ENCODE results near the gene TSEN34. TPM values are rescaled to one million over a fixed set of nuclear protein-coding genes. Genes with fewer than 3 reads are reported as not detected.

The TSEN34 gene
- total RNA-seq, 1 donor from 2014 or later, result 52.3 TPM

DNA sequence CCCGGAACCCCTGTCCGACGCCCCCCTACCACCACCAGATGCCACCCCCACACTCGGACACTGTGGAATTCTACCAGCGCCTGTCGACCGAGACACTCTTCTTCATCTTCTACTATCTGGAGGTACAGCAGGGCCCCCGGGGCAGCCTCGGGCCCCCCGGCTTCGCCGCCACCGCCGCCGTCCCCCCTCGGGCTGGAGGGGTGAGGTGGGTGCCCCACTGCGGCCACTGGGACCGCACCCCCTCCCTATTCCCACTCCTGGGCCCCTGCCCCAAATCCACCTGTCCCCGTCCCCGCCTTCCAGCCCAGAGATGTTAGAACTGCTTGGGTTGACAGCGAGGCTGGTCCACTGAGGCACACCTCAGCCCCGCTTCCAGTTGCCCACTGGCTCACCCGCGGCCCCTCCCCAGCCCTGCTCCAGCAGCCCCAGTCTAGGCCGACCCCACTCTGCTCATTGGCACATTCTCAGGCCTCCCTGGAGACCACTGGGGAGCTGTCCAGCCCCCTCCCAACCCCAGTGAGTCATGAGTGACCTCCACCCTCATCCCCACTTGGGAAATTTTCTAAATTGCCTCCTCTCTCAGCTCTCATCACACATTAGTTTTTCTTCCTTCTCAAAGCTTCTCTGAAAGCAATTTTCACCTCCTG lies 38.1 kb upstream of the TSEN34 start:
- Histone ChIP-seq H3K36me3 (peaks cover 0 to 85% of the 10 kb centered on the region in 2 donors), H3K4me3 (no peak overlapping the region), H3K9me3 (no peaks in the 10 kb centered on the region), H3K27me3 (no peaks in the 10 kb centered on the region), H3K4me1 (peaks cover 2% of the 10 kb centered on the region), H3K27ac (no peak overlapping the region)
- DNase-seq (ENCODE audit: extremely low spot score in 2 of 2), result no peak
- intact Hi-C loops (cut with DNase I), result no loop called here
- no peak for TF ChIP-seq POLR2A (IDR thresholded peaks at IDR 0.05)
- no peak for TF ChIP-seq POLR2AphosphoS5 (IDR thresholded peaks at IDR 0.05; ENCODE audit: insufficient read depth in 1 of 2, low read depth in 1 of 2)
- TF ChIP-seq, protein P1, sequence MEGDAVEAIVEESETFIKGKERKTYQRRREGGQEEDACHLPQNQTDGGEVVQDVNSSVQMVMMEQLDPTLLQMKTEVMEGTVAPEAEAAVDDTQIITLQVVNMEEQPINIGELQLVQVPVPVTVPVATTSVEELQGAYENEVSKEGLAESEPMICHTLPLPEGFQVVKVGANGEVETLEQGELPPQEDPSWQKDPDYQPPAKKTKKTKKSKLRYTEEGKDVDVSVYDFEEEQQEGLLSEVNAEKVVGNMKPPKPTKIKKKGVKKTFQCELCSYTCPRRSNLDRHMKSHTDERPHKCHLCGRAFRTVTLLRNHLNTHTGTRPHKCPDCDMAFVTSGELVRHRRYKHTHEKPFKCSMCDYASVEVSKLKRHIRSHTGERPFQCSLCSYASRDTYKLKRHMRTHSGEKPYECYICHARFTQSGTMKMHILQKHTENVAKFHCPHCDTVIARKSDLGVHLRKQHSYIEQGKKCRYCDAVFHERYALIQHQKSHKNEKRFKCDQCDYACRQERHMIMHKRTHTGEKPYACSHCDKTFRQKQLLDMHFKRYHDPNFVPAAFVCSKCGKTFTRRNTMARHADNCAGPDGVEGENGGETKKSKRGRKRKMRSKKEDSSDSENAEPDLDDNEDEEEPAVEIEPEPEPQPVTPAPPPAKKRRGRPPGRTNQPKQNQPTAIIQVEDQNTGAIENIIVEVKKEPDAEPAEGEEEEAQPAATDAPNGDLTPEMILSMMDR (IDR thresholded peaks at IDR 0.05), result no peak

DNA sequence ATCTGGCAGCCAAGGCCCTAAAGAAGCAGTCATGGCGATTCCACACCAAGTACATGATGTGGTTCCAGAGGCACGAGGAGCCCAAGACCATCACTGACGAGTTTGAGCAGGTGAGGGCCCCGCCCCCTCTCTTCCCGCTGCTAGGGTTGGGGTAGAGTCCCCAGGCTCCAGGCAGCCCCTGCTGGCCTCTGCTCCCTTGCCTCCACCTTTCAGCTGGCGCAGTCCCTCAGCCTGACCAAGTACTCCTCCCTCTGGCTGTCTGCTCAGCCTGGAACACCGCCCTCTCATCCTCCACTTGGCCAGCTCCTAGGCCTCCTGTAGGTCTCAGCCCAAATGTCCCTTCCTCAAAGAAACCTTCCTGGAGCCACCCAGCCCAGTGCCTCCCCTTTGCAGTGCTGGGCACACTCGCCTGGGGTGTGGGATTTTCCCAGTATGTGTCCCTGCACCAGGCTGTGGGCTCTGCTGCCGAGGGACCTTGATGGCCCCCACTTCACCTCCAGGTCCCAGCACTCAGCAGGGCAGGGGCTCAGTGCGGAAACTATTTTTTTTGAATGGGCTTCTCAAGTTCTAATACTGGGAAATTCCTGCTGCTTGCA lies 37.3 kb upstream of the TSEN34 start:
- TF ChIP-seq POLR2AphosphoS5 (IDR thresholded peaks at IDR 0.05; ENCODE audit: insufficient read depth in 1 of 2, low read depth in 1 of 2) (no peak), POLR2A (IDR thresholded peaks at IDR 0.05) (no peak)
- TF ChIP-seq, protein P1 (IDR thresholded peaks at IDR 0.05), result no peak
- intact Hi-C loops (cut with DNase I), result no loop called here
- peaks cover 0 to 79% of the 10 kb centered on the region in 2 donors for H3K36me3 ChIP-seq
- no peak overlapping the region for H3K27ac ChIP-seq
- H3K9me3 ChIP-seq, result no peaks in the 10 kb centered on the region
- H3K27me3 ChIP-seq, result no peaks in the 10 kb centered on the region
- H3K4me1 ChIP-seq, result peaks cover 10% of the 10 kb centered on the region
- H3K4me3 ChIP-seq, result no peak overlapping the region
- DNase-seq (ENCODE audit: extremely low spot score in 2 of 2), result no peak

DNA sequence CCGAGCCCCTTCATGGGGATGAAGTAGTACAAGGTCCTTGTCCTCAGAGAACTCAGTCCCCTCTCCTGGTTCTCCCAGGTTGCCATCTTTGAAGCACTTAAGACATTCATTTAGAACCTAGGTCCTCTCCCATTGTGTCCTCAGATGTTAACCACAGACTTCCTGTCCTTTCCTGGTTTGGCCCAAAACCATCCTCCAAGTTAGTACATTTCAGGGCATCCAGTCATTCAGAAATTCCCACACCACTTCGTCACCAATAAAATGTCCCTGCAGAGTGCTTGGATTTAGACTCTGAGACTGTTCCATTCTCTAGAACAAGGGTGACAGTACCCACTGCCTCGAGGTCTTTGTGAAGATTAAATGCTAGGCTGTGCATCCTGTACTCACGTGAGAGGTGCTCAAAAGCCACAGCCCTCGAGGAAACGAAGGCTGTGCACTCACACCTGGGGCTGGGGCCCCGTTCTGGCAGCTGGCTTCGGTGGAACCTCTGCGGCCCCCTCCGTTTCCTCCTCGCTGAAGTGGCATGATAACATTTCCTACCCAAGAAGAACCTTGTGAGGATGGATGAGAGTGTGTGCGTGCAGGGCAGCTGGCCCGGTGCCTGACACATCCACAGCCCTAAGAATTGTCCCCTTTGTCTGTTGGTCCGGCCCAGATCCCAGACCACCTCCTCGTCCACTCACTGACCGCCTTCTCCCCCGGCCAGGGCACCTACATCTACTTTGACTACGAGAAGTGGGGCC lies 36.3 kb upstream of the TSEN34 start:
- DNase-seq (ENCODE audit: extremely low spot score in 2 of 2), result no peak
- no peaks in the 10 kb centered on the region for H3K9me3 ChIP-seq
- intact Hi-C loops (cut with DNase I), result no loop called here

DNA sequence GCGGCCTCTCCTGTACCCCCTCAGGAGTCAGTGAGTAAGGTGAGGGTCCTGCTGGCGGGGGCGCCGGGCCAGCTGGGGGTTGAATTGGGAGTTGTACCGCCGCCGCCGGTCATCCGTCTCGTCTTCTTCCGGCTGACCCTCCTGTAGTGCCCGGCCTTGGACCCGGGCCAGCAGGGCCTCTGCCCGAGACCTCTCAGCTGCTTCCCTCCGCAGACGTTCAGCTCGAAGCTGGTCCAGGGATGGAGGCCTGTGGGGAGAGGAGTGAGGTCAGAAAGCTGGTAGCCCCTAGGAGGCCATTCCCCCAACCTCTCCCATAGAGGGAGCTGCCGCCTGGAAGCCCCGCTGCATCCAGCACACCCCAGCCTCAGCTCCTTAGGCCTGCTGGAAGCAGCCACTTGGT lies 35.4 kb upstream of the TSEN34 start:
- intact Hi-C loops (cut with DNase I), result no loop called here
- no peaks in the 10 kb centered on the region for H3K9me3 ChIP-seq
- H3K4me1 ChIP-seq, result peaks cover 20% of the 10 kb centered on the region
- peaks cover 0 to 62% of the 10 kb centered on the region in 2 donors for H3K36me3 ChIP-seq
- TF ChIP-seq, protein P1 (IDR thresholded peaks at IDR 0.05), result no peak
- TF ChIP-seq POLR2A (IDR thresholded peaks at IDR 0.05), result no peak
- no peak for TF ChIP-seq POLR2AphosphoS5 (IDR thresholded peaks at IDR 0.05; ENCODE audit: insufficient read depth in 1 of 2, low read depth in 1 of 2)
- no peak for DNase-seq (ENCODE audit: extremely low spot score in 2 of 2)
- no peak overlapping the region for H3K27ac ChIP-seq
- no peaks in the 10 kb centered on the region for H3K27me3 ChIP-seq
- H3K4me3 ChIP-seq, result no peak overlapping the region

More for the DNA sequence above, 36.3 kb upstream of the TSEN34 start:
- Histone ChIP-seq H3K27me3 (no peaks in the 10 kb centered on the region), H3K27ac (no peak overlapping the region), H3K4me3 (no peak overlapping the region), H3K4me1 (peaks cover 13% of the 10 kb centered on the region), H3K36me3 (peaks cover 0 to 70% of the 10 kb centered on the region in 2 donors)
- TF ChIP-seq, protein P1 (IDR thresholded peaks at IDR 0.05), result no peak
- TF ChIP-seq POLR2AphosphoS5 (IDR thresholded peaks at IDR 0.05; ENCODE audit: insufficient read depth in 1 of 2, low read depth in 1 of 2) (no peak), POLR2A (IDR thresholded peaks at IDR 0.05) (no peak)
